ENCODE results near the gene PAX9. TPM values are rescaled to one million over a fixed set of nuclear protein-coding genes. Genes with fewer than 3 reads are reported as not detected.

PAX9 gene
- total and polyA plus RNA-seq, 9 of the 15 experiments (the other 6 are each of a cell fraction or from before 2014, with no cell fraction given): 0.87 to 2.4 (median 1.3) TPM

DNA sequence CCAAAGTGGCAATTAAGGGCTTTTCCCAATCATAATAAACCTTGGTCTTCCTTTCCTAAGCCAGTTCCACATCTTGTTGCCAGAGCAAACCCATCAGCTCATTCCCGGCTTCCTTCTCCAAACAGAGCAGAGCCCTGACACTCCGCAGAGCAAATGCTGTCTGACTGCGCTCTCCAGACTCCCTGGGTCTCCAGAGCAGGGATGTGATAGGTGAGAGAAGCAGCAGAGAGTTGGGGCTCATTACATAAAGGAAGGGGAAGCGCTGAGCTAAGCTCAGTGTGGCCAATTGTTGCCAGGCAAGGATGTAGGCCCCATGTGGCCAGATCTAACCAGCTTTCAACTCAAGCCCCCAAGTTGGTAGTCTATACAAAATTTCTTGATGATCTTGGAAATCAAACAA lies 36.2 kb upstream of the PAX9 start:
- Histone ChIP-seq H3K4me3 (no peak overlapping the region), H3K4me2 (ENCODE audit: insufficient read depth, low read length) (no peak overlapping the region), H3K9ac (ENCODE audit: insufficient read depth in 1 of 2, low read depth in 2 of 2, low read length in 2 of 2) (no peak overlapping the region), H4K20me1 (replicated peaks; ENCODE audit: control insufficient read depth, insufficient read depth, low read length) (no peaks in the 10 kb centered on the region), H3K27me3 (ENCODE audit: control insufficient read depth in 2 of 2, insufficient read depth in 2 of 2, low read length in 2 of 2) (peaks cover 0 to 5% of the 10 kb centered on the region in 2 experiments; a peak in 2 of 5 replicates), H3K27ac (ENCODE audit: extremely low read depth, low read depth, low read length) (no peak overlapping the region), H3K79me2 (ENCODE audit: control insufficient read depth, insufficient read depth, low read length) (no peaks in the 10 kb centered on the region), H2AFZ (ENCODE audit: low read depth, low read length) (no peak overlapping the region), H3K9me3 (replicated peaks; ENCODE audit: control insufficient read depth, insufficient read depth, low read depth, low read length) (no peaks in the 10 kb centered on the region), H3K4me1 (replicated peaks in 1 of 2; ENCODE audit: control insufficient read depth in 2 of 2, insufficient read depth in 2 of 2, low read length in 2 of 2) (no peaks in the 10 kb centered on the region), H3K36me3 (ENCODE audit: control insufficient read depth, insufficient read depth, low read length) (no peaks in the 10 kb centered on the region), H3K9me1 (ENCODE audit: control insufficient read depth, insufficient read depth, low read length) (no peaks in the 10 kb centered on the region)
- 0% methylated on average over 4 of the region's 4 CpGs for WGBS (ENCODE audit: insufficient coverage, low coverage, missing lambda C conversion rate)
- in situ Hi-C loops (cut with MboI) (loop anchor here (25.0 kb wide), 1 partner anchor 512 kb away; no protein-coding TSS in a partner anchor), intact Hi-C loops (cut with micrococcal nuclease) (no loop called here)
- DNase-seq (ENCODE audit: extremely low read depth in 1 of 4, low spot score in 3 of 4) (no peak), FAIRE-seq (no peak), ATAC-seq (no peak)
- no TSS peak for BruUV-seq (replicated peaks)
- no peak for TF ChIP-seq BRD4 (IDR thresholded peaks at IDR 0.05)
- TF ChIP-seq ADNP (tag; IDR thresholded peaks at IDR 0.05): no peak
- TF ChIP-seq, protein P1, sequence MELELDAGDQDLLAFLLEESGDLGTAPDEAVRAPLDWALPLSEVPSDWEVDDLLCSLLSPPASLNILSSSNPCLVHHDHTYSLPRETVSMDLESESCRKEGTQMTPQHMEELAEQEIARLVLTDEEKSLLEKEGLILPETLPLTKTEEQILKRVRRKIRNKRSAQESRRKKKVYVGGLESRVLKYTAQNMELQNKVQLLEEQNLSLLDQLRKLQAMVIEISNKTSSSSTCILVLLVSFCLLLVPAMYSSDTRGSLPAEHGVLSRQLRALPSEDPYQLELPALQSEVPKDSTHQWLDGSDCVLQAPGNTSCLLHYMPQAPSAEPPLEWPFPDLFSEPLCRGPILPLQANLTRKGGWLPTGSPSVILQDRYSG (tag; conservative IDR thresholded peaks at IDR 0.05; ENCODE audit: low read depth): no peak
- TF ChIP-seq CBX1 (IDR thresholded peaks at IDR 0.05; ENCODE audit: low read depth): no peak
- no peak for TF ChIP-seq ZBTB8A (IDR thresholded peaks at IDR 0.05; ENCODE audit: partially characterized antibody)
- TF ChIP-seq TEAD4 (IDR thresholded peaks at IDR 0.05; ENCODE audit: low read length): no peak
- no peak for TF ChIP-seq TEAD4 (CRISPR knock-in tag; IDR thresholded peaks at IDR 0.05; ENCODE audit: borderline replicate concordance)
- no peak for TF ChIP-seq ZBTB7A (IDR thresholded peaks at IDR 0.05; ENCODE audit: borderline replicate concordance, control insufficient read depth, low read depth, low read length)
- TF ChIP-seq TCF3 (CRISPR knock-in tag; IDR thresholded peaks at IDR 0.05): no peak
- no peak for TF ChIP-seq HOXB6 (CRISPR knock-in tag; IDR thresholded peaks at IDR 0.05; ENCODE audit: borderline replicate concordance)
- TF ChIP-seq, protein P2, sequence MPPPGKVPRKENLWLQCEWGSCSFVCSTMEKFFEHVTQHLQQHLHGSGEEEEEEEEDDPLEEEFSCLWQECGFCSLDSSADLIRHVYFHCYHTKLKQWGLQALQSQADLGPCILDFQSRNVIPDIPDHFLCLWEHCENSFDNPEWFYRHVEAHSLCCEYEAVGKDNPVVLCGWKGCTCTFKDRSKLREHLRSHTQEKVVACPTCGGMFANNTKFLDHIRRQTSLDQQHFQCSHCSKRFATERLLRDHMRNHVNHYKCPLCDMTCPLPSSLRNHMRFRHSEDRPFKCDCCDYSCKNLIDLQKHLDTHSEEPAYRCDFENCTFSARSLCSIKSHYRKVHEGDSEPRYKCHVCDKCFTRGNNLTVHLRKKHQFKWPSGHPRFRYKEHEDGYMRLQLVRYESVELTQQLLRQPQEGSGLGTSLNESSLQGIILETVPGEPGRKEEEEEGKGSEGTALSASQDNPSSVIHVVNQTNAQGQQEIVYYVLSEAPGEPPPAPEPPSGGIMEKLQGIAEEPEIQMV (tag; conservative IDR thresholded peaks at IDR 0.05; ENCODE audit: low read depth): no peak
- no peak for TF ChIP-seq POLR2A (conservative IDR thresholded peaks at IDR 0.05)
- TF ChIP-seq MAFF (IDR thresholded peaks at IDR 0.05; ENCODE audit: low read length): no peak
- no peak for TF ChIP-seq ZNF232 (CRISPR knock-in tag; IDR thresholded peaks at IDR 0.05)
- TF ChIP-seq GABPB1 (CRISPR knock-in tag; IDR thresholded peaks at IDR 0.05): no peak
- TF ChIP-seq TBL1XR1 (IDR thresholded peaks at IDR 0.05; ENCODE audit: low read length in 2 of 2): no peak
- no peak for TF ChIP-seq ZNF24 (IDR thresholded peaks at IDR 0.05)
- ChIA-PET POLR2A (interaction anchor here (0.6 kb wide), 1 partner anchor 53 kb away, joined by 3 read pairs; no protein-coding TSS in a partner anchor), CTCF (ENCODE audit: low intra/inter-chr PET ratio) (no interaction called here)

Measured in K562 (cell line).